Psoas muscle (tissue), 8 donors: ENCODE results near the gene ZBTB4. TPM values are rescaled to one million over a fixed set of nuclear protein-coding genes. Genes with fewer than 3 reads are reported as not detected.
"Not testable (repeated sequence)": the region's sequence is repeated elsewhere in the genome, so short reads cannot be mapped to it uniquely, and the experiment has no call there.

Experiments
- ATAC-seq, 4 donors: fragments of 200-7000 bp; cut with Tn5 transposase; one replicate each; pipeline ENCODE4 v1.9.1; 2020; ENCODE audit warnings: moderate library complexity in 3 of 4, mild to moderate bottlenecking in 2 of 4
- DNase-seq, 2 donors: peaks; one replicate each; pipeline ENCODE4 v3.0.0-alpha.2; 2020
- H3K27ac ChIP-seq: fragments of 200-600 bp; one replicate; pipeline ENCODE4 v1.8.0; 2022
- H3K27me3 ChIP-seq, 3 donors: fragments of 200-600 bp in 1 of 3; one replicate each; pipeline versions ENCODE4 v1.6.1 to v1.8.0; 2013 to 2022; ENCODE audit warnings: low read length in 2 of 3, mild to moderate bottlenecking in 2 of 3, moderate library complexity in 1 of 3; ENCODE audit not compliant: insufficient read depth in 3 of 3
- H3K36me3 ChIP-seq, 2 donors: fragments of 200-600 bp in 1 of 2; one replicate each; pipeline versions ENCODE4 v1.6.1 to v1.8.0; 2013 to 2022; ENCODE audit warnings: low read depth in 1 of 2, mild to moderate bottlenecking in 1 of 2, moderate library complexity in 1 of 2; ENCODE audit not compliant: insufficient read depth in 1 of 2
- H3K4me1 ChIP-seq: fragments of 200-600 bp; one replicate; pipeline ENCODE4 v1.8.0; 2022
- H3K4me3 ChIP-seq: fragments of 200-600 bp; one replicate; pipeline ENCODE4 v1.8.0; 2022; ENCODE audit warnings: mild to moderate bottlenecking
- H3K9me3 ChIP-seq: fragments of 200-600 bp; one replicate; pipeline ENCODE4 v1.8.0; 2022
- CTCF ChIP-seq: fragments of 200-600 bp; IDR thresholded peaks from one replicate; pipeline ENCODE4 v1.8.0; 2022; ENCODE audit warnings: antibody characterized with exemption
- WGBS, 3 donors: extraction: QIAGEN DNeasy Blood & Tissue Kit; methylation state at CpG; one replicate each; pipeline versions ENCODE4 v1.1.6 to v1.1.7; 2013; 5-methylcytosine and 5-hydroxymethylcytosine counted together
- intact Hi-C, 2 donors: fragments of 100-400 bp; cut with DNase I; formaldehyde crosslinking; loops; one replicate each; pipeline versions ENCODE4 v1.11.0 to v1.14.2; 2022
- polyA plus RNA-seq, 3 donors: library from polyadenylated mRNA; stranded (reverse); fragments of 200-250 nt; gene quantifications; one replicate each; pipeline ENCODE4 v1.2.3, GENCODE V29; 2013
- total RNA-seq, 4 donors: library from RNA; stranded (reverse); fragmentation: NEBNext Ultra II Directional in 2 of 4; extraction: Animal tissue kit (Norgen Biotek cat#: 25700) in 2 of 4; gene quantifications; one replicate each; pipeline versions ENCODE4 v1.2.1 to v1.2.4, GENCODE V29; 2021 to 2023
- donor health status: healthy with polysubstance abuse.
- donor health status: DM: no; HTN: no; CAD: no; lungs with moderate emphysema.
- donor health status: Bipolar disorder and iron deficiency.
- donor health status: healthy.
- donor health status: DM: yes; HTN: yes; CAD: no.
- donor health status: DM: no; HTN: no; CAD: no.
- donor health status: DM: no; HTN: no; CAD: no.
- donor health status: DM: yes; HTN: yes; CAD: no.

ZBTB4 gene
- total and polyA plus RNA-seq, 7 donors = 10.3 to 43.2 (median 29.3) TPM

GRCh38 chr17:7475764-7476422 is 3.5 kb downstream of the ZBTB4 start:
- peak; percentile 56 to 78 (median 70) for ATAC-seq
- Histone ChIP-seq H3K4me3 (peak overlapping the region; percentile 97), H3K4me1 (peaks cover 58% of the 10 kb centered on the region), H3K36me3 (no peaks in the 10 kb centered on the region), H3K9me3 (no peaks in the 10 kb centered on the region), H3K27ac (peak overlapping the region; percentile 99), H3K27me3 (no peaks in the 10 kb centered on the region)
- WGBS, 3 donors = 34 to 41% (median 37%) methylated on average over 15 of the region's 15 CpGs
- intact Hi-C loops = no loop called here
- DNase-seq = peak; percentile 61 to 81
- TF ChIP-seq CTCF = no peak

- DNase-seq, H3K4me3 ChIP-seq, H3K27me3 ChIP-seq, H3K9me3 ChIP-seq, intact Hi-C loops, H3K36me3 ChIP-seq, ATAC-seq: not testable (repeated sequence)
- peaks cover 59% of the 10 kb centered on the region for H3K4me1 ChIP-seq
- H3K27ac ChIP-seq = peak overlapping the region; percentile 99
- 47 to 73% (median 50%) methylated on average over 8 of the region's 8 CpGs for WGBS, 3 donors
Observed at GRCh38 chr17:7474767-7475166, 4.7 kb downstream of the ZBTB4 start.

GRCh38 chr17:7471729-7472128 is 7.7 kb downstream of the ZBTB4 start:
- intact Hi-C loops = no loop called here
- DNase-seq (no peak), ATAC-seq (no peak)
- Histone ChIP-seq H3K27ac (peak overlapping the region; percentile 30), H3K4me3 (no peak overlapping the region), H3K9me3 (no peaks in the 10 kb centered on the region), H3K27me3 (no peaks in the 10 kb centered on the region), H3K36me3 (no peaks in the 10 kb centered on the region), H3K4me1 (peaks cover 54% of the 10 kb centered on the region)
- TF ChIP-seq CTCF = no peak
- 75 to 84% (median 77%) methylated on average over 2 of the region's 2 CpGs for WGBS, 3 donors

GRCh38 chr17:7470457-7470973 is 8.9 kb downstream of the ZBTB4 start:
- H3K9me3 ChIP-seq, DNase-seq, H3K4me3 ChIP-seq, H3K27me3 ChIP-seq, intact Hi-C loops, ATAC-seq: not testable (repeated sequence)
- 56 to 73% (median 59%) methylated on average over 8 of the region's 8 CpGs for WGBS, 3 donors
- Histone ChIP-seq H3K4me1 (peaks cover 50% of the 10 kb centered on the region), H3K36me3 (peaks cover 0 to 12% of the 10 kb centered on the region in 2 donors), H3K27ac (peak overlapping the region; percentile 30)

GRCh38 chr17:7469843-7470242 is 9.6 kb downstream of the ZBTB4 start:
- 91 to 92% (median 91%) methylated on average over 12 of the region's 12 CpGs for WGBS, 3 donors
- ATAC-seq, H3K9me3 ChIP-seq, intact Hi-C loops, H3K4me3 ChIP-seq, DNase-seq, H3K27me3 ChIP-seq: not testable (repeated sequence)
- peaks cover 43% of the 10 kb centered on the region for H3K4me1 ChIP-seq
- H3K36me3 ChIP-seq = peaks cover 0 to 17% of the 10 kb centered on the region in 2 donors
- H3K27ac ChIP-seq = peak overlapping the region; percentile 30

- no peak for TF ChIP-seq CTCF
- WGBS, 3 donors = 69 to 86% (median 76%) methylated on average over 12 of the region's 12 CpGs
- Histone ChIP-seq H3K27me3 (no peaks in the 10 kb centered on the region), H3K9me3 (no peaks in the 10 kb centered on the region), H3K36me3 (peaks cover 0 to 24% of the 10 kb centered on the region in 2 donors), H3K27ac (no peak overlapping the region), H3K4me1 (peaks cover 37% of the 10 kb centered on the region), H3K4me3 (no peak overlapping the region)
- no peak for DNase-seq
- intact Hi-C loops = no loop called here
- no peak for ATAC-seq
Observed at GRCh38 chr17:7468804-7469389, 10.5 kb downstream of the ZBTB4 start.
